SK-N-SH (cell line): ENCODE data around the gene PHAF1. TPM values are rescaled to one million over a fixed set of nuclear protein-coding genes. Genes with fewer than 3 reads are reported as not detected.

ENCODE experiments used
- CTCF ChIA-PET: fragments of 300-600, 350-600 bp; formaldehyde crosslinking; extraction: SDS; loops from one replicate; lab custom pipeline; 2021; lab: Yijun Ruan, JAX
- POLR2A ChIA-PET: fragments of 350-600 bp; sonication (Branson Sonifier 250); formaldehyde crosslinking; extraction: SDS; loops from one replicate; lab custom pipeline; 2020; ENCODE audit warnings: antibody characterized with exemption, inconsistent platforms; lab: Yijun Ruan, JAX
- DNase-seq: peaks from one replicate; pipeline ENCODE4 v3.0.0; 2012
- H2AFZ ChIP-seq: fragments of 200-600 bp; sonication (generic); 2 replicates; pipeline ENCODE4 v1.8.1; 2016; ENCODE audit warnings: antibody characterized with exemption, mild to moderate bottlenecking, low read depth
- H3F3A ChIP-seq: fragments of 200-600 bp; sonication (generic); replicated peaks from 2 replicates; pipeline ENCODE3; 2016; ENCODE audit warnings: antibody characterized with exemption, mild to moderate bottlenecking; ENCODE audit not compliant: insufficient read depth
- H3K27ac ChIP-seq, 2 experiments: fragments of 200-500 bp in 1 of 2; fragments of 200-600 bp in 1 of 2; sonication (Bioruptor generic) in 1 of 2; sonication (generic), shearing (Covaris generic) in 1 of 2; 2 replicates each; pipeline versions ENCODE4 v1.5.1 to v1.6.1; 2014 to 2016; ENCODE audit warnings: low read depth in 2 of 2, inconsistent platforms in 1 of 2, low read length in 1 of 2, mild to moderate bottlenecking in 1 of 2, mixed read lengths in 1 of 2
- H3K27me3 ChIP-seq: fragments of 200-600 bp; sonication (generic), shearing (Covaris generic); 2 replicates; pipeline ENCODE4 v1.6.1; 2016; ENCODE audit warnings: mixed run types; ENCODE audit not compliant: insufficient read depth
- H3K36me3 ChIP-seq, 2 experiments: fragments of 200-500 bp in 1 of 2; fragments of 200-600 bp in 1 of 2; sonication (Bioruptor generic) in 1 of 2; sonication (generic) in 1 of 2; replicated peaks in 1 of 2; 2 replicates each; pipeline versions ENCODE3 to v1.5.1; 2014 to 2016; ENCODE audit warnings: low read length in 1 of 2, mild to moderate bottlenecking in 1 of 2; ENCODE audit not compliant: insufficient read depth in 2 of 2, control insufficient read depth in 1 of 2
- H3K4me1 ChIP-seq, 2 experiments: fragments of 200-500 bp in 1 of 2; fragments of 200-600 bp in 1 of 2; sonication (Bioruptor generic) in 1 of 2; sonication (generic), shearing (Covaris generic) in 1 of 2; 2 replicates each; pipeline versions ENCODE4 v1.5.1 to v1.6.1; 2014 to 2016; ENCODE audit warnings: low read depth in 1 of 2, low read length in 1 of 2, mixed run types in 1 of 2; ENCODE audit not compliant: insufficient read depth in 2 of 2, control insufficient read depth in 1 of 2
- H3K4me2 ChIP-seq: fragments of 200-600 bp; sonication (generic), shearing (Covaris generic); 2 replicates; pipeline ENCODE4 v1.6.1; 2017; ENCODE audit warnings: mixed run types
- H3K4me3 ChIP-seq, 2 experiments: fragments of 200-500 bp in 1 of 2; fragments of 200-600 bp in 1 of 2; sonication (Bioruptor generic) in 1 of 2; sonication (generic), shearing (Covaris generic) in 1 of 2; 2 replicates each; pipeline versions ENCODE4 v1.5.1 to v1.8.1; 2014 to 2016; ENCODE audit warnings: low read depth in 2 of 2, inconsistent platforms in 1 of 2, low read length in 1 of 2, mild to moderate bottlenecking in 1 of 2, mixed read lengths in 1 of 2, moderate library complexity in 1 of 2
- H3K79me2 ChIP-seq: fragments of 200-600 bp; sonication (generic); 2 replicates; pipeline ENCODE4 v1.8.1; 2017; ENCODE audit warnings: mild to moderate bottlenecking; ENCODE audit not compliant: insufficient read depth
- H3K9ac ChIP-seq: fragments of 200-600 bp; sonication (generic); 2 replicates; pipeline ENCODE4 v1.6.1; 2017; ENCODE audit warnings: mixed run types
- H3K9me2 ChIP-seq: fragments of 200-600 bp; sonication (generic); 2 replicates; pipeline ENCODE4 v1.6.1; 2017; ENCODE audit warnings: mixed run types
- H3K9me3 ChIP-seq: fragments of 200-600 bp; sonication (generic); 2 replicates; pipeline ENCODE4 v1.6.1; 2017; ENCODE audit warnings: mixed run types, mild to moderate bottlenecking, moderate library complexity
- H4K20me1 ChIP-seq: fragments of 200-600 bp; sonication (generic); 2 replicates; pipeline ENCODE4 v1.6.1; 2017; ENCODE audit warnings: mild to moderate bottlenecking, mixed run types; ENCODE audit not compliant: insufficient read depth
- EZH2phosphoT487 ChIP-seq: fragments of 200-600 bp; sonication (generic); IDR thresholded peaks from 2 replicates; pipeline ENCODE4 v1.6.1; 2017; ENCODE audit warnings: low read depth, mixed run types, mild to moderate bottlenecking, antibody characterized with exemption, moderate library complexity, borderline replicate concordance
- FOSL2 ChIP-seq: IDR thresholded peaks from 2 replicates; pipeline ENCODE4 v1.4.0; 2012; ENCODE audit warnings: low read depth, mild to moderate bottlenecking, moderate library complexity, borderline replicate concordance
- GABPA ChIP-seq: IDR thresholded peaks from 2 replicates; pipeline ENCODE4 v1.4.0; 2012; ENCODE audit warnings: low read depth, mild to moderate bottlenecking
- JUND ChIP-seq: IDR thresholded peaks from 2 replicates; pipeline ENCODE4 v1.4.0; 2012
- MAX ChIP-seq: IDR thresholded peaks from 2 replicates; pipeline ENCODE4 v1.4.0; 2012; ENCODE audit warnings: low read depth
- MEF2A ChIP-seq: IDR thresholded peaks from 2 replicates; pipeline ENCODE4 v1.4.0; 2012; ENCODE audit warnings: low read depth, borderline replicate concordance
- NFIC ChIP-seq: IDR thresholded peaks from 2 replicates; pipeline ENCODE4 v1.4.0; 2012; ENCODE audit warnings: borderline replicate concordance
- PBX3 ChIP-seq: IDR thresholded peaks from 2 replicates; pipeline ENCODE4; 2012
- POLR2AphosphoS5 ChIP-seq: IDR thresholded peaks from 2 replicates; pipeline ENCODE4 v1.6.1; 2012; ENCODE audit warnings: low read depth, low read length
- RAD21 ChIP-seq: IDR thresholded peaks from 2 replicates; pipeline ENCODE4 v1.6.1; 2012; ENCODE audit warnings: mild to moderate bottlenecking, low read length
- RCOR1 ChIP-seq: fragments of 150-350 bp; IDR thresholded peaks from 2 replicates; pipeline ENCODE4 v1.6.1; 2017; ENCODE audit warnings: antibody characterized with exemption, low read length
- REST ChIP-seq: IDR thresholded peaks from 2 replicates; pipeline ENCODE4 v1.6.1; 2012; ENCODE audit warnings: mild to moderate bottlenecking, low read depth, low read length, moderate library complexity
- RXRA ChIP-seq: IDR thresholded peaks from 2 replicates; pipeline ENCODE4 v1.4.0; 2012; ENCODE audit warnings: low read depth, mild to moderate bottlenecking, borderline replicate concordance
- SMC3 ChIP-seq: IDR thresholded peaks from 2 replicates; pipeline ENCODE4 v1.6.1; 2012; ENCODE audit warnings: low read depth, low read length, improper control_type of control experiment
- USF2 ChIP-seq: fragments of 150-350 bp; IDR thresholded peaks from 2 replicates; pipeline ENCODE4 v1.6.1; 2017; ENCODE audit warnings: antibody characterized with exemption, low read length, low read depth, borderline replicate concordance
- YY1 ChIP-seq: IDR thresholded peaks from 2 replicates; pipeline ENCODE4 v1.4.0; 2012; ENCODE audit warnings: low read depth, mild to moderate bottlenecking
- ZBTB33 ChIP-seq: IDR thresholded peaks from 2 replicates; pipeline ENCODE4 v1.4.0; 2012; ENCODE audit warnings: low read depth, borderline replicate concordance
- WGBS: methylation state at CpG from one replicate; pipeline ENCODE4 v1.1.6; 2017; ENCODE audit warnings: low lambda C conversion rate; 5-methylcytosine and 5-hydroxymethylcytosine counted together
- polyA plus RNA-seq, 3 experiments: library from polyadenylated mRNA; depleted of rRNA; stranded (reverse); fragments of >200 nt; gene quantifications; 2 replicates each; pipeline ENCODE4 v1.2.3, GENCODE V29; 2012

Gene PHAF1
- polyA plus RNA-seq, 1 of the 3 experiments (the other 2 are of a cell fraction): 17.3 TPM

GRCh38 chr16:67145746-67146145 is 36.0 kb downstream of the PHAF1 start:
- Histone ChIP-seq H3K4me2 (no peak overlapping the region), H3F3A (peaks cover 2% of the 10 kb centered on the region), H3K27ac (no peak overlapping the region)
- TF ChIP-seq MEF2A (no peak), YY1 (no peak), RXRA (no peak), SMC3 (no peak), FOSL2 (no peak), GABPA (no peak), REST (no peak), RAD21 (no peak), MAX (no peak), JUND (no peak), EZH2phosphoT487 (no peak), USF2 (no peak), NFIC (no peak), ZBTB33 (no peak), POLR2AphosphoS5 (no peak), PBX3 (no peak), RCOR1 (no peak)
- TF ChIP-seq, all 33 proteins: peak for 0
- H3K36me3 ChIP-seq: peaks cover 19 to 76% of the 10 kb centered on the region in 2 experiments
- no peak for DNase-seq
- no peak overlapping the region for H3K9ac ChIP-seq
- H3K4me3 ChIP-seq: no peak overlapping the region
- no peaks in the 10 kb centered on the region; a peak in 1 of 4 replicates for H3K4me1 ChIP-seq
- H3K9me2 ChIP-seq: no peaks in the 10 kb centered on the region
- no peaks in the 10 kb centered on the region for H3K27me3 ChIP-seq
- 100% methylated on average over 2 of the region's 2 CpGs for WGBS
- H2AFZ ChIP-seq: no peak overlapping the region
- CTCF ChIA-PET: interaction anchor here (3.0 kb wide), 1 partner anchor 10 kb away, joined by 12 read pairs; no protein-coding TSS in a partner anchor
- H4K20me1 ChIP-seq: no peaks in the 10 kb centered on the region
- no peaks in the 10 kb centered on the region for H3K9me3 ChIP-seq
- 0 out of 2 replicates have a peak, but pooled peaks cover 2% of the 10 kb centered on the region for H3K79me2 ChIP-seq
- POLR2A ChIA-PET: no interaction called here
